Breast epithelium (tissue), 3 donors: Measurements from ENCODE around the gene FBH1.

Source experiments
- CTCF ChIP-seq, 3 donors: fragments of 450-650 bp; IDR thresholded peaks; one replicate each; pipeline ENCODE4 v1.5.1; 2016 to 2017; ENCODE audit warnings: antibody characterized with exemption in 3 of 3, mild to moderate bottlenecking in 3 of 3, moderate library complexity in 3 of 3
- POLR2A ChIP-seq: fragments of 450-650 bp; IDR thresholded peaks from one replicate; pipeline ENCODE4 v1.6.1; 2016; ENCODE audit warnings: antibody characterized with exemption, mild to moderate bottlenecking, moderate library complexity

GRCh38 chr10:5913736-5914135 lies 23.7 kb downstream of the FBH1 start:
- no peak for TF ChIP-seq POLR2A
- TF ChIP-seq CTCF (IDR thresholded peaks at IDR 0.05): no peak
